GM12878 (cell line): ENCODE measurements around the gene DEFB126. TPM values are rescaled to one million over a fixed set of nuclear protein-coding genes. Genes with fewer than 3 reads are reported as not detected.

Experiments
- ATAC-seq: fragments of 200-7000 bp; cut with Tn5 transposase; 3 replicates; pipeline ENCODE4 v1.9.1; 2020; ENCODE audit warnings: mild to moderate bottlenecking, moderate library complexity
- BruUV-seq: library from RNA; stranded (reverse); fragments of 400-500 nt; replicated peaks from 2 replicates; lab custom pipeline; 2021; lab: Mats Ljungman, UMichigan
- CTCF ChIA-PET: fragments of 300-600 bp; sonication (Branson Sonifier 250); formaldehyde crosslinking; extraction: SDS; loops from one replicate; lab custom pipeline; 2021; ENCODE audit warnings: inconsistent platforms; lab: Yijun Ruan, JAX
- POLR2A ChIA-PET: fragments of 350-600 bp; formaldehyde crosslinking; extraction: SDS; loops from one replicate; lab custom pipeline; 2021; ENCODE audit warnings: inconsistent platforms; lab: Charles Lee
- RAD21 ChIA-PET: fragments of 300-600 bp; sonication (Branson Sonifier 250); formaldehyde crosslinking; loops from one replicate; lab custom pipeline; 2023; ENCODE audit warnings: antibody characterized with exemption; ENCODE audit not compliant: unreplicated experiment; lab: Charles Lee
- SMC1A ChIA-PET: fragments of 300-600 bp; sonication (Branson Sonifier 250); formaldehyde crosslinking; loops from one replicate; lab custom pipeline; 2023; ENCODE audit not compliant: unreplicated experiment, uncharacterized antibody; lab: Charles Lee
- DNase-seq: peaks from one replicate; pipeline ENCODE4 v3.0.0-alpha.2; 2011; ENCODE audit warnings: low read depth, low spot score
- FAIRE-seq: peaks from 3 replicates; lab custom pipeline; 2011; peaks lifted over from hg19 to GRCh38; lab: Jason Lieb, UNC
- H2AFZ ChIP-seq: 2 replicates; pipeline ENCODE4 v1.6.0; 2011; ENCODE audit warnings: low read depth, low read length, control low read depth; ENCODE audit not compliant: control insufficient read depth
- H3K27ac ChIP-seq: 2 replicates; pipeline ENCODE4 v1.5.1; 2011; ENCODE audit warnings: control low read depth; ENCODE audit not compliant: control insufficient read depth, insufficient read depth
- H3K27me3 ChIP-seq, 2 experiments: replicated peaks in 1 of 2; 2 replicates each; pipeline versions ENCODE4 v1.6.0 to v1.6.1; 2011; ENCODE audit warnings: low read length in 1 of 2; ENCODE audit not compliant: control insufficient read depth in 2 of 2, insufficient read depth in 2 of 2
- H3K36me3 ChIP-seq, 2 experiments: 2 replicates each; pipeline ENCODE4 v1.5.1; 2011; ENCODE audit warnings: low read length in 1 of 2; ENCODE audit not compliant: control insufficient read depth in 2 of 2, insufficient read depth in 2 of 2
- H3K4me1 ChIP-seq: 2 replicates; pipeline ENCODE4 v1.6.1; 2011; ENCODE audit warnings: mild to moderate bottlenecking, low read length, moderate library complexity, mixed read lengths; ENCODE audit not compliant: control insufficient read depth, insufficient read depth
- H3K4me2 ChIP-seq: 2 replicates; pipeline ENCODE4 v1.6.0; 2011; ENCODE audit warnings: control low read depth; ENCODE audit not compliant: control insufficient read depth, insufficient read depth
- H3K4me3 ChIP-seq: fragments of 200-600 bp; sonication (generic); 2 replicates; pipeline ENCODE4 v1.5.1; 2016
- H3K79me2 ChIP-seq: 2 replicates; pipeline ENCODE4 v1.6.0; 2011; ENCODE audit warnings: low read length; ENCODE audit not compliant: control insufficient read depth, insufficient read depth
- H3K9ac ChIP-seq: 2 replicates; pipeline ENCODE4 v1.8.0; 2011; ENCODE audit warnings: low read length, control low read depth, mixed read lengths; ENCODE audit not compliant: control insufficient read depth, insufficient read depth
- H3K9me3 ChIP-seq: replicated peaks from 3 replicates; pipeline ENCODE4 v1.5.1; 2011; ENCODE audit warnings: mild to moderate bottlenecking, low read length; ENCODE audit not compliant: control insufficient read depth, insufficient read depth
- H4K20me1 ChIP-seq: 2 replicates; pipeline ENCODE4 v1.6.0; 2011; ENCODE audit not compliant: control insufficient read depth, insufficient read depth
- BCL11A ChIP-seq: IDR thresholded peaks from 2 replicates; pipeline ENCODE4 v1.6.1; 2011; ENCODE audit warnings: low read depth, low read length
- BRCA1 ChIP-seq: IDR thresholded peaks from 2 replicates; pipeline ENCODE4 v1.6.1; 2011; ENCODE audit warnings: low read depth, low read length, improper control_type of control experiment
- FOS ChIP-seq: IDR thresholded peaks from 3 replicates; pipeline ENCODE4 v1.6.1; 2011; ENCODE audit warnings: borderline replicate concordance; ENCODE audit not compliant: insufficient read length; ENCODE audit errors: extremely low read depth
- IKZF2 ChIP-seq, 2 experiments: fragments of 450-650 bp; IDR thresholded peaks; 2 replicates each; pipeline ENCODE4 v1.6.1; 2017; ENCODE audit warnings: mild to moderate bottlenecking in 2 of 2, moderate library complexity in 2 of 2
- MEF2B ChIP-seq: fragments of 450-650 bp; IDR thresholded peaks from 2 replicates; pipeline ENCODE4 v1.6.1; 2018; ENCODE audit warnings: mild to moderate bottlenecking, moderate library complexity; ENCODE audit not compliant: partially characterized antibody, poor library complexity, severe bottlenecking
- MTA2 ChIP-seq: fragments of 450-650 bp; IDR thresholded peaks from 2 replicates; pipeline ENCODE4 v1.6.1; 2016; ENCODE audit warnings: low read depth, mild to moderate bottlenecking, moderate library complexity
- NFXL1 ChIP-seq: fragments of 450-650 bp; IDR thresholded peaks from 2 replicates; pipeline ENCODE4 v1.6.1; 2017; ENCODE audit warnings: antibody characterized with exemption, mild to moderate bottlenecking, borderline replicate concordance
- PML ChIP-seq: IDR thresholded peaks from 2 replicates; pipeline ENCODE4 v1.6.1; 2012; ENCODE audit warnings: low read length, inconsistent platforms
- POLR2A ChIP-seq: IDR thresholded peaks from 2 replicates; pipeline ENCODE4 v1.6.1; 2011; ENCODE audit warnings: low read depth, mild to moderate bottlenecking, low read length
- RB1 ChIP-seq: fragments of 450-650 bp; formaldehyde crosslinking; IDR thresholded peaks from 2 replicates; pipeline ENCODE4 v1.6.1; 2017; ENCODE audit warnings: mild to moderate bottlenecking, borderline replicate concordance
- SIN3A ChIP-seq: IDR thresholded peaks from 2 replicates; pipeline ENCODE4 v1.6.1; 2012; ENCODE audit warnings: low read depth, low read length, improper control_type of control experiment
- SMARCA5 ChIP-seq: fragments of 450-650 bp; IDR thresholded peaks from 2 replicates; pipeline ENCODE4 v1.6.1; 2017; ENCODE audit warnings: mild to moderate bottlenecking
- SMC3 ChIP-seq: IDR thresholded peaks from 2 replicates; pipeline ENCODE4 v1.6.1; 2011; ENCODE audit warnings: low read length, improper control_type of control experiment, borderline replicate concordance
- SP1 ChIP-seq: IDR thresholded peaks from one replicate; pipeline ENCODE4 v1.6.1; 2011; ENCODE audit warnings: low read depth, low read length
- SUPT20H ChIP-seq: IDR thresholded peaks from 2 replicates; pipeline ENCODE4 v1.6.1; 2011; ENCODE audit warnings: low read depth, mild to moderate bottlenecking, low read length, moderate library complexity, borderline replicate concordance; ENCODE audit not compliant: control insufficient read depth
- SUZ12 ChIP-seq: fragments of 200-600 bp; sonication (generic); IDR thresholded peaks from one replicate; pipeline ENCODE4 v1.6.1; 2018; ENCODE audit warnings: antibody characterized with exemption, mild to moderate bottlenecking; ENCODE audit not compliant: unreplicated experiment
- TCF7 ChIP-seq: IDR thresholded peaks from 2 replicates; pipeline ENCODE4 v1.6.1; 2014; ENCODE audit warnings: antibody characterized with exemption, borderline replicate concordance
- YY1 ChIP-seq: IDR thresholded peaks from 2 replicates; pipeline ENCODE4 v1.6.1; 2011; ENCODE audit warnings: low read depth, mild to moderate bottlenecking, low read length
- ZBED1 ChIP-seq: IDR thresholded peaks from 2 replicates; pipeline ENCODE4 v1.6.1; 2016; ENCODE audit warnings: borderline replicate concordance
- WGBS: methylation state at CpG from one replicate; pipeline ENCODE4 v1.1.6; 2016; ENCODE audit warnings: low lambda C conversion rate; ENCODE audit not compliant: insufficient replicate concordance, insufficient coverage; ENCODE audit errors: missing lambda C conversion rate; 5-methylcytosine and 5-hydroxymethylcytosine counted together
- in situ Hi-C: fragments of 300-500 bp; cut with MboI; formaldehyde crosslinking; loops from 9 replicates; pipeline ENCODE4 v1.14.3; 2018; ENCODE audit warnings: mixed read lengths
- intact Hi-C: fragments of 100-400 bp; cut with micrococcal nuclease; formaldehyde crosslinking; loops from one replicate; pipeline ENCODE4 v1.14.2; 2022; ENCODE audit not compliant: unreplicated experiment
- polyA plus RNA-seq, 11 experiments: library from polyadenylated mRNA; depleted of rRNA in 4 of 11; unstranded in 6 of 11; stranded (reverse) in 5 of 11; fragments of >200 nt; fragmentation: Nextera tagmentation in 4 of 11; fragmentation: Illumina TruSeq in 1 of 11; extraction: Ambion mirVana in 4 of 11; extraction: Trizol in 1 of 11; gene quantifications; 1 replicate in 1 of 11; 2 replicates in 10 of 11; pipeline versions ENCODE4 v1.2.1 to v1.2.3, GENCODE V29; 2011 to 2016; ENCODE audit warnings: inconsistent platforms in 2 of 11, missing spikeins in 2 of 11, low read depth in 1 of 11
- total RNA-seq, 4 experiments: library from RNA; depleted of rRNA in 3 of 4; stranded (reverse); fragments of >200 nt in 3 of 4; fragmentation: Illumina TruSeq in 1 of 4; extraction: Trizol in 1 of 4; gene quantifications; 2 replicates each; pipeline versions ENCODE4 v1.2.1 to v1.2.3, GENCODE V29; 2013 to 2021
- TF ChIP-seq, protein P1 (sequence below): IDR thresholded peaks from 2 replicates; pipeline ENCODE4 v1.6.1; 2012; ENCODE audit warnings: low read depth, low read length, improper control_type of control experiment
- TF ChIP-seq, protein P2 (sequence below): fragments of 150-350 bp; IDR thresholded peaks from 2 replicates; pipeline ENCODE4 v1.6.1; 2014; ENCODE audit warnings: mild to moderate bottlenecking, low read depth, low read length

The DEFB126 gene
- total and polyA plus RNA-seq, 10 of the 15 experiments (the other 5 are each of a cell fraction or from before 2014, with no cell fraction given), result not detected

GRCh38 chr20:152131-152530, 9.7 kb downstream of the DEFB126 start:
- BruUV-seq, result no TSS peak
- ChIA-PET POLR2A (no interaction called here), CTCF (no interaction called here), RAD21 (no interaction called here), SMC1A (no interaction called here)
- Histone ChIP-seq H4K20me1 (no peaks in the 10 kb centered on the region), H3K79me2 (no peaks in the 10 kb centered on the region), H3K4me3 (no peak overlapping the region), H3K9ac (no peak overlapping the region), H3K4me2 (no peak overlapping the region), H3K4me1 (no peaks in the 10 kb centered on the region), H3K9me3 (no peaks in the 10 kb centered on the region), H3K27me3 (no peaks in the 10 kb centered on the region; a peak in 1 of 4 replicates), H3K27ac (no peak overlapping the region), H2AFZ (no peak overlapping the region), H3K36me3 (no peaks in the 10 kb centered on the region)
- no peak for DNase-seq
- TF ChIP-seq PML (no peak), ZBED1 (no peak), NFXL1 (no peak), SP1 (no peak), POLR2A (no peak), IKZF2 (IDR thresholded peaks at IDR 0.05) (no peak), MEF2B (no peak), BCL11A (no peak), SUZ12 (no peak), TCF7 (no peak)
- TF ChIP-seq, protein P1, sequence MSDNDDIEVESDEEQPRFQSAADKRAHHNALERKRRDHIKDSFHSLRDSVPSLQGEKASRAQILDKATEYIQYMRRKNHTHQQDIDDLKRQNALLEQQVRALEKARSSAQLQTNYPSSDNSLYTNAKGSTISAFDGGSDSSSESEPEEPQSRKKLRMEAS, result no peak
- FAIRE-seq, result no peak
- WGBS, result 88% methylated on average over 1 of the region's 1 CpG
- intact Hi-C loops (no loop called here), in situ Hi-C loops (no loop called here)
- no peak for ATAC-seq

DNA sequence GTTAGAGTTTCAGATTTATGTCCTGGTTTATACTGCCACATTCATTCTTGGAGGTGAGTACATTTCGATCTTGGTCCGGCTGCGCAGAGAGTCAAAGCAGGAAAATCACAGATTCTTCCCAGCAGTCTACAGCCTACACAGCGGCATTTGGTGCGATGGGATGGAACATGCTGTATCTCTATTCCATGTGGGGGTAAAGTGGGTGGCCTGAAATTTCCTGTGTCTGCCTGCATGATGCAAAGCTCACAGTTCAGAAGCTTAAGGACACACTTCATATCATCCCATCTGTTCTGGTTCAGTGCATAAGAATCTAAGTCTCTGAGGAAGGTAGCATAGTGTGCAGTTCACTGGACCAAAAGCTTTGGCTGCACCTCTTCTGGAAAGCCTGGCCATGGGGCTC, 14.8 kb downstream of the DEFB126 start, which contains the start of gene DEFB127:
DEFB127 (plus strand) TSS at position 301 of the 400 bp plus-strand sequence; CDS start at position 392, 91 bp downstream.
- H3K4me1 ChIP-seq, result no peaks in the 10 kb centered on the region
- ATAC-seq (no peak), DNase-seq (no peak), FAIRE-seq (no peak)
- H3K4me2 ChIP-seq, result no peak within 1 kb of the TSS
- no peak within 1 kb of the TSS for H3K4me3 ChIP-seq
- TF ChIP-seq SMC3 (no peak), MTA2 (no peak), RB1 (no peak), BRCA1 (no peak), SUPT20H (no peak), SMARCA5 (no peak), YY1 (no peak), SIN3A (no peak), FOS (no peak)
- TF ChIP-seq, protein P2, sequence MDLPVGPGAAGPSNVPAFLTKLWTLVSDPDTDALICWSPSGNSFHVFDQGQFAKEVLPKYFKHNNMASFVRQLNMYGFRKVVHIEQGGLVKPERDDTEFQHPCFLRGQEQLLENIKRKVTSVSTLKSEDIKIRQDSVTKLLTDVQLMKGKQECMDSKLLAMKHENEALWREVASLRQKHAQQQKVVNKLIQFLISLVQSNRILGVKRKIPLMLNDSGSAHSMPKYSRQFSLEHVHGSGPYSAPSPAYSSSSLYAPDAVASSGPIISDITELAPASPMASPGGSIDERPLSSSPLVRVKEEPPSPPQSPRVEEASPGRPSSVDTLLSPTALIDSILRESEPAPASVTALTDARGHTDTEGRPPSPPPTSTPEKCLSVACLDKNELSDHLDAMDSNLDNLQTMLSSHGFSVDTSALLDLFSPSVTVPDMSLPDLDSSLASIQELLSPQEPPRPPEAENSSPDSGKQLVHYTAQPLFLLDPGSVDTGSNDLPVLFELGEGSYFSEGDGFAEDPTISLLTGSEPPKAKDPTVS, result no peak
- no peak within 1 kb of the TSS for H2AFZ ChIP-seq
- H3K36me3 ChIP-seq, result no peaks in the 10 kb centered on the region
- CTCF ChIA-PET, result no interaction called here
- POLR2A ChIA-PET, result no interaction called here
- WGBS, result 22% methylated on average over 5 of the region's 5 CpGs
- intact Hi-C loops, result no loop called here
- H4K20me1 ChIP-seq, result no peaks in the 10 kb centered on the region
- H3K27ac ChIP-seq, result no peak within 1 kb of the TSS
- no TSS peak for BruUV-seq
- SMC1A ChIA-PET, result no interaction called here
- H3K9me3 ChIP-seq, result no peaks in the 10 kb centered on the region
- H3K9ac ChIP-seq, result no peak within 1 kb of the TSS
- RAD21 ChIA-PET, result no interaction called here
- H3K79me2 ChIP-seq, result no peaks in the 10 kb centered on the region
- H3K27me3 ChIP-seq, result no peaks in the 10 kb centered on the region; a peak in 1 of 4 replicates
- in situ Hi-C loops, result no loop called here
